Stimulated activated CD8-positive, alpha-beta memory T cell treated with anti-CD3 and anti-CD28 coated beads, Interleukin-4, amount 100 ng/mL, for 48 hours (primary cell): ENCODE measurements around the gene RAI1.
A peak's percentile ranks its signal among the peaks of the same experiment; 100 is the strongest.
"Not testable (repeated sequence)": the region's sequence is repeated elsewhere in the genome, so short reads cannot be mapped to it uniquely, and the experiment has no call there.

ENCODE experiments used
- DNase-seq: peaks from one replicate; pipeline ENCODE4 v3.0.0-alpha.2; 2020

RAI1 gene

DNA sequence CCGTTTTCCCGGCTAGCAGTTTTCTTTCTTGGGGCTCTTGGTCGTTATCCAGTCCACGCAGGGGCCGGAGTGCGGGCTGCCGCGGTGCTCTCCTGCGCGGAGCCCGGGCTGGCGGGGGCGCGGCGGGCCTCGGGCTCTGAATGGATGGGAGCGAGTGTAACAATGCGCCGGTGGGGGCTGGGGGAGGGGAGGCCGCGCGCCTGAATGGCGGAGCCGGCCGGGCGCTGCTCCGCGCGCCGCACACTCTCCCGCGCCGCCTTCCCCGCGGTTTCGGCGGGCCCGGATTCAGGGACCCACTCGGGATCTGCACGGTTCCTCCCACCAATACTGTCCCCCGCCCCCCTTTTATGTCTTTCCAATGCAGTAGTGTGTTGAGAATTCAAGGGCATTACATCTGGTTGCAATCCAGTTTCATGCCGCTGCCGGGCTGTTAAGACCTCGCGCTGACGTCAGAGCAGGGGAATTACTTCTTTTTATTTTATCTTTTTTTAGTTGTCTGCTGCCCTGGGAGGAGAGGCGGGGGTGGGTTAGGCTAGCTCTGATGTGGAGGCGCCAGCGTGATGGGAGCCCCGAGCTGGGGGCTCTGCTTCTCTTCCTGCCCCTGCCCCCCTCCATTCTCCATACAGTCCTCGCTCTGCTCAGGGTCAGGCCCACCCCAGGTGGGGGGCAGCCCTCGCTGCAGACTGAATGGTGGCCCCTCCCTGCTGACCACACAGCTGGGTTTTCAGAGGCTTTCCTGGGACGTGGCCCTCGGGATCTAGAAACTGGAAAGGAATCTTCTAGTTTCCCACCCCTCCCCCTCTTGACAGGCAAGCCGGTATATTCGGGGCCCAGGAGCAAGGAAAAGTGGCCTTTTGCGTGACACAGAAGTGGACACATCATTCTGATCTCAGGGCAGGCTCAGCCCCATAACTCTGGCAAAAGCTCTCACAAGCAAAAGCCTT is 1.8 kb downstream of the RAI1 start:
- DNase-seq, result peak; percentile 81

DNA sequence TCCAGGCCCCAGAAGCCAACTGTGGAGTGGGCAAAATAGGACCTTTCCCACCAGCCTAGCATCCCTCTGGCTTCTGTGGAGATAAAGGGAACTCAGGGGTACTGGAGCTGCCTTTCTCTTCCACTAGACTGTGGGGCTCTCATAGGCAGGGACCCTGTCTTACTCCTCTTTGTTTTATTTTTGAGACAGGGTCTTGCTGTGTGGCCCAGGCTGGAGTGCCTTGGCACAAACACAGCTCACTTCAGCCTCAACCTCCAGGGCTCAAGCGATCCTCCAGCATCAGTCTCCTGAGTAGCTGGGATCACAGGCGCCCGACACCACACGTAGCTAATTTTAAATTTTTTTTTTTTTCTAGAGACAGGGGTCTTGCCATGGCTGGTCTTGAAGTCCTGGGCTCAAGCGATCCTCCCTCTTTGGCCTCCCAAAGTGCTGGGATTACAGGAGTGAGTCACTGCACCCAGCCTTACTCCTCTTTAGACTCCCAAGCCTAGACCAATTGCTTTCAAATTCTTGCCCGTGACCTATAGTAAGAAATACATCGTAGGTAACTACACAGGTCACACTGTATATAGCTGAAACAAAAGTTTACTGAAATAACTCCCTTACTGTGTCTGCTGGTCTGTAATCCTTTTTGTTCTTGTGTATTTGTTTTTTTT is 2.6 kb downstream of the RAI1 start:
- DNase-seq, result no peak

DNA sequence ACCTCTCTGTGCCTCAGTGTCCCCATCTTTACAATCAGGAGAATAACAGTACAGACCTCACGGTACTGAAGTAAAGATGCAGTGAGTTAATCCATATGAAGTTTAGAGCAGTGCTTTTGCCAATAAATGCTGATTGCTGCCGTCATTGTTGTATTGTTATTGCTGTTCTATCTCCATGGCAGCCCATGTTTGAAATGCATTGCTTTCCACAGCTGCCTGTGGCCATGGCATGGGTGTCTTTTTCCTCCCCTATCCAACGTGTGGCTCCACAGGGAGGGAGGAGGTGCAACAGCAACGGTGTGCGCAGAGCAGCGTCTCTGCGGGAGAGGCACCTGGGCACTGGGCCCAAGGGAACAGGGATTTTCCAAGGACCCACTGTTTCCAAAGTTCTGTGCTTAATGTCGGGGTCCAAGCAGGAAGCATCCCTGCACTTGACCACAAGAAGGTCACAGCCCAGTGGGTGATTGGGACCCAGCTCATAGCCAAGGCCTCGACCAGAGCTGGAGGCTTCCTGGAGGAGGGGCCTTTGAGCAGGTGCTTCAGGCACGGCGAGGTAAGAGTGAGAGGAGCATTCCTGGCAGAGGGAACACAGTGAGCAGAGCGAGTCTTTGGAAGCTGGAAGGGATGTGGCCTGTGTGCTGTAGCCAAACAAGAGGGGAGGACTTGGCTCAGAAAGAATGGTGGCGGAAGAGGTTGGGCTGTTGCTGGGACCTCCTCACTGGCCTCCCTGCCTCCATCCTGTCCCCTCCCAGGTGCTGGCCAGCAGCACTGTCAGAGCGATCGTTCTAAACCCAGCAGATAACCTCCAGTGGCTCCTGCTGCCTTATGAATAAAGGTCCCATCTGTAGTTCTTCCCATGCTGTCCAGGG is 3.9 kb downstream of the RAI1 start:
- no peak for DNase-seq

DNA sequence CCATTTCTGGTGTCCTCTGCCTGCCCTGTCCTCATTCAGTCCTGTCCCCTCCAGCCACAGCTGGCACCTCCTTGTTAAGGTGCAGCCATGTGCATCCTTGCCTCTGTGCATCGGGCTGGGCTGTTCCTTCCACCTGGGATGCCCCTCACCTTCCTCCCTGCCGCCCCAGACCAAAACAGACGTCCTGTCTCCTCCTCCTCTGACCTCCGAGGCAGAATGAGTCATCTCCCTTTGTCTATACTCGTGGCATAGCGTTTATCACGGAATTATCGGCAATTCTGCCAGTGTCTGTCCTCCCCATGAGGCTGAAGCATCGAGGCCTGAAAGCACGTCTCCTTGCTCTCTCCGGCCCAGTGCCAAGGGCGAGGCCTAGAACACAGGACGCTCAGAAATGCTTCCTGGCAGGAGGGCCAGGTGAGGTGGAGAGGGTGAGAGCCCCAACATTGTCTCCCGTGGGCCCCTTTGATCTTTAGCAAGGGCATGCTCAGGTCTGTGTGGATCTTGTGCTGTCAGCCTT is 4.6 kb downstream of the RAI1 start:
- no peak for DNase-seq

DNA sequence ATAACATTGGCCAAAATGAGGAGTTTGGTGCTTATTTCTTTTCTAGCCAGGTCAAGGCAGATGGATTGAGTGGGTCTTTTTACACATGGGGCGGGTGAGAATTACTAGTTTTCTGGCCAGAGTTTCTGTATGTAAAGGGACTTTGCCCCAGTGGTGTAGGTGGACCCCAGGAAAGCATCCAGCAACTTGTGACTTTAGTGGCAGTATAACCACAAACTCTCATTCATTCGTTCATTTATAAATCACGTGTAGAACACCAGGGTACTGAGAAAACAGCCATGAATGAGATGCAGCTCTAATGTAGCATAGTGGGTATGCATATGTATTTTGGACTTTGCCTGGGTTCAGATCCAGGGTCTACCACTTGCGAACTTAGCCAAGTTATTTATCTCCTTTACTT is 8.1 kb downstream of the RAI1 start:
- DNase-seq, result no peak

DNA sequence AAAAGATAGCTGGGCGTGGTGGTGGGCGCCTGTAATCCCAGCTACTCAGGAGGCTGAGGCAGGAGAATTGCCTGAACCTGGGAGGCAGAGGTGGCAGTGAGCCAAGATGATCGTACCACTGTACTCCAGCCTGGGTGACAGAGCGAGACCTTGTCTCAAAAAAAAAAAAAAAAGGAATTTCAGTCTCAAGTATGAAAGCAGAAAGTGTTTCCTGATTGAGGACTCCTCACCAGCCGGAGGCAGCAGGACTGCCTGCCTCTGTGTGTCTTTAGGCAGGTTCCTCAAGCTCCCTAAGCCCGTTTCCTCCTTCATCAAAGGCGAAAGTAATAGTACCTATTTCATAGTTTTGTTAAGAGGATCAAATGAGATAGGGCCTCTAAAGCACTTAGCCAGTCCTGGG is 9.0 kb downstream of the RAI1 start:
- DNase-seq, result not testable (repeated sequence)

DNA sequence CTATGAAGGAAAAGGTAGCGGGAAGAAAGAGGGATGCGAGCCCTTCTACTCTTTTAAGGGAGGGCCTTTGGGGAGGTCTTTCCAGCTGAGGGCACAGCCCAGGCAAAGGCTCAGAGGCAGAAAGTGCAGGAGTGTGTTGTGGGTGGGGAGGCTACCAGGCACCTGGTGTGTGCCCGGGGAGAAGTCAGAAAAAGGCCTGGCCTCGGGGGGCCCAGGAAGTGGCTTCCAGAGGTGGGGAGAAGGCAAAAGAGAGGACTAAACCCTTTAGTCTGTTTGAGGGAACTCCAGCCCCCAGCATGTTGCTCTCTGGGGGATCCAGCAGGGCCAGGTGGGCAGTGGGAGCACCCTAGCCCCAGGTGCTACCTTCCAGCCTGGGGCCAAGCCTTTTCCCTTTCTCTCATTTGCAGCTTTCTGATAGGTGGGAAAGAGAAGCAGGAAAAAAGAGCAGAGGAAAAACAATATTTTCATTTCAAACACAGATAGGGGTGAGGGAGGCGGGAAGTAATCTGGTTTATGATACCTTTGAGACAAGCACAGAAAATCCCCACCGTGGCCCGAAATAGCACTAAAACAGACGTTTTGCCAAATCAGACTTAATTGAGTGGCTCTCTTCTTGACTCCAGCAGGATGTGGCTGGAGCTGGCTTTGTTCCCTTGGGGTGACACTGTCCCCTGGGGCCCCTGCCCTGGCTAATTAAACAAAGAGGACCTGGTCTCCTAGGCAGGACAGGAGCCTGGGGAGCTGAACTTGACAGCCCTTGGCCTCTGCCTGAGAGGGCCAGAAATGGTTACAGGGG is 10.4 kb downstream of the RAI1 start:
- no peak for DNase-seq

DNA sequence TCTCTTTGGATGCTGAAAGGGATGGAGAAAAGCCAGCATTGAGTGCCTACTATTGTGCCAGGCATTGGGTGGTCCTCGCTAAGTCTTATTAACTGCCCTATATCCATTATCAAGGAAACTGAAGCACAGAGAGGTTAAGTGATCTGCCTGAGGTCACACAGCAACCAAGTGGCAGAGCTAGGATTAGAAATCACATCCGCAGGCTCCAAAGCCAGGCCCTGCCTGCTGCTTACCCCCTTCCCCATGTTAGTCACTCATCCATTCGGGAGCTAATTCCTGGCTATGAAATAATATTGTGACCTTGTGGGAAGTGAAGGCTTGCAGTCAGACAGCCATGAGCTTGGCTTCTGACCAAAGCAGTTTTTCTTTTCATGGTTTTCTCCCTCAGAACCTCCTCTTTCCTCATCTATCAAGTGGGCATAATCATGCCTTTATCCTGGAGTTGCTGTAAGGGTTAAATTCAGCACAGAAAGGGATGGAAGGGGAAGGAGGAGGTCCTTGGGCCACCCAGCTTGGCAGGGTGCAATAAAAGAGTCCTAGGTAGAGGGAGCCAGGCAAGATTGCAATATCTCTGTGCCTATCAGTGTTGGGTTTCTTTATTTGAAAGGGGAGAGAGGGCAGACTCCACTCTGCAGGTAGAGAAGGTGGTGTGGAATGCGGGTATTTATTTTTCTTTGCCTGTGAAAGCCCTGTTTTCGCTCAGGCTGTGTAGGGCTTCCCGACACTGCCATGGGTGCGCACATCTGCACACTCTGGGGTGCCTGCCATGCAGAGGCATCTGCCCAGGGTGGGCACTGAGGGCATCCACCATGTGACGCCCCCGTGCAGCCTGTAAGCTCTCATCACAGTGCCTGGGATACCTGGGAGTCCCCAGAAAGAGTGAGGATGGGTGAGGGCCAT is 11.3 kb downstream of the RAI1 start:
- no peak for DNase-seq

DNA sequence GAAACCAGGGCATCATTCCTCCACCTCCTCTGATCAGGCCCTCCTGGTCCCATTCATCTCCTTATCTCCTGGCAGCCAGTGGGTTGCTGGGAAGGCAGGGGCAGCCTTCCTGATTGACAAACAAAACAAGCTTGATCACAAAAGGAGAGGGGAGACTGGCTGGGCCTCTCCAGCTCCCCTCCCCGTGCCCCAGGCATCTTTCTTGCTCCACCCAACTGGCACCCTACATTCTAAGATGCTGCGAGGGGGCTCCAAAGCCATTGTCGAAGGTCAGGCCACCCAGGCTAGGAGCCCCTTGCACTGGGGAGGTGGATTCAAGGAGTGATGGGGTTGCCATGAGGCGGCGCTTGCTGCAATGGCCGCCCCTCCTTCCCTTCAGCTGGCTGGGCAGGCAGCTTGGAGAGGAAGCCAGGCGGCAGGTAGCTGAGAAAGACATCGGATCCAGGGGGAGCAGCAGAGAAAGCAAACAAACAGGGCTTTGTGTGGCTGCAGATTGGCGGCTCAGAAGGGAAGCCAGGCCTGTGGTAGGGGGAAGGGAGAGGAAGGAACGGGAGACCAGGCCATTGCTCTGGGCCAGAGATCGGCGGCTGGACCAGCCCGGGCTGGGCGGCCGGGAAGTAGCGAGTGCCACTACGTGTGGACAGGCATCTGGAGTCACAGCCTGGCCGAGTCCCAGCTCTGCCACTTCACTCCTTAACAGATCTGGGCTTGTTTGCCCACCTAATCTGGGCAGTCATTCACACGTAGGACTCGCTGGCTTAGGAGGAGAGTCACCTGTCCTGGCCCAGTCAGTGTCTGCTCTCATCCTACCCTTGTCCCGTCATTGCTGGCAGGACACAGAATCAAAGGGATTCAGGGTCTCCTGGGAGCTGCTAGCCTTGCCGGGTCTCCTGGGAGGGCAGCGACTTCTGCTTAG is 12.3 kb downstream of the RAI1 start:
- no peak for DNase-seq

DNA sequence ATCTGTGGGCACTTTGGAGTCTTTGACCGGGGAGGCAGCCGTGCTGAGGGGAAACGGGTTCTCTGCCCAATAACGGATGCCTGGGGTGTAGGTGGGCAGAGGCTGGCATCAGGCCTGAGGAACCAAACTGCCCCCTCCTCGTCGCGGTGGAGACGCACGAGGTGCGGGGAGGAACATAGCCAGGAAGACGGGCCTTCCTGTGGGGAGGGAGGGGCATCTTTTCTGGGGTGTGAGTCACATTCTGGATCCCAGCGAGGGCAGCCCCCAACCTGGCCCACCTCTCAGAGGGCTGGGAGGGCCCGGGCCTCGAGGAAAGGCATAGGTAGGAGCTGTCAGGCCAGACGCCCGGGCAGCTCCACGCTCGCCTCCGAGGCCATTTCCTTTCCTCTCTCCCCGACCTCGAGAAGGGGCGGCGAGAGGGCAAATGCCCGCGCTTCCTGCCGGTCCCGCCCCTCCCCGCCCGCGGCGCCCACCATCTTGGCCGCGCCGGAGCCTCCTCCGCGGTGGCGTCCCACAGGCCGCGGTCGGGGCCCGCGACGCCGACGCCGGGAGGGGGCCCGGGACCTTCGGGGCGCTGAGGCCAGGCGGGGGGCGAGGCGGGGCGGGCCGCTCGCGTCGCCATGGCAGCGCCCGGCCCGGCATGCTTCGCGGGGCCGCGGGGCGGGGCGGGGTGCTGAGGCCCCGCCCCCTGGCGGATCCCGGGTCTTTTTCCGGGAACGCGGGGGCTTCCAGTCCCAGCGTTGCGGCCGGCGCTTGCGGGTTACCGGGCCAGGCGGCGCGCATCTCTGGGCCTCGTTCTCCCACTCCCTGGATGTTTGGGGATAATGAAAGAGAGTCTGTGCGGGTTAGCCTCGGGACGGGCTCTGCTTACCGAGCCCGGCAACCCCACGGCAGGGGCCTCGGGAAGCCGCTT is 13.2 kb downstream of the RAI1 start:
- DNase-seq, result peak; percentile 75

DNA sequence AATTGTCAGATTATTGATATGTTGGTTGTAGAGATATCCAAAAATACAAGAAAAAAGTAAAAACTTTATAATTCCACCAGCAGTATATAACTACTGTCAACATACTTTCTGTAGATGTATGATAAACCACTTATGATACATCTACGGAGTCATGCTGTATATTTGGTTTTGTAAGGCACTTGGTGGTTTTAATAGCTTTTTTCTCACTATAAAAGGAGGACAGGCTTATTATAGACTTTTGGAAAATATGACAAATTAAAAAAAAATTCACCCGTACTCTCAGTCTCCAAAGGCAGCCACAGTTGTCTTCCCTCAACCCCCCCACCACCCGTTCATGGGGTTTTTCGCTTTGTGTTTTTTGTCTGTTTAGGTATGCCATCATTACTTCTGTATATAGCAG is 14.8 kb downstream of the RAI1 start:
- DNase-seq, result no peak

DNA sequence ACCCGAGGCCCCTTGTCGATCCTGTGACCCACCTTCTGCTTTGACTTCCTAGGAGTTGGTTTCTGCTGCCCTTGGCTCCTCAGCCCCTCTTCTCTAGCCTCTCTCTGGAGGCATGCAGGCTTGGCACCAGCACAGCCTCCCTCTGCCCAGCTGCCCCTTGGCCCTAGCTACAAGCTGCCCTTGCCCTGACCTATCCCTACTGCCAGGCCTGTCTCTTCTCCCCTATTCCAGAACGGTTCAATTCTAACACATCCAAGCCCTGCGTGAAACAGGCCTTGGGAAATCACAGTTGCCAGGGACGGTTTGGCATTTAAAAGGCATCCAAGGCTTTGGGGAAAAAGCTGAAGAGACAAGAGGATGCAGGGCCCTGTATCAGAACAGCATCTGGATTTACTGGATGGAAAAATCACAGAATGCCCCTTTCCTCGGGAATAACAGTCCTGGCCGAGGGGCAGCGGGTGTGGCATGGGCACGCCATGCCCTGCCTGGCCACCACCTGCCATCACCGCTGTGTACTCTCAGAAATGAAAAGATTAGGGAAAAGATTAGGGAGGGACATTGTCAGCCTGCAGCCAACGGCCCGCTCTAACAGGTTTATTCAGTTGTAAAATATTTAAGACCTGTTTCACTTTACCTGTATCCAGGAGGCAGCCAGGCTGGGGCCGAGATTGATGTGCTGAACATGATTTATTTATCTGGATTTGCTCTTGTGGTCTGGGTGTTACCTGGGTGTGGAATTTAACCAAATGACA is 15.8 kb downstream of the RAI1 start:
- DNase-seq, result no peak

DNA sequence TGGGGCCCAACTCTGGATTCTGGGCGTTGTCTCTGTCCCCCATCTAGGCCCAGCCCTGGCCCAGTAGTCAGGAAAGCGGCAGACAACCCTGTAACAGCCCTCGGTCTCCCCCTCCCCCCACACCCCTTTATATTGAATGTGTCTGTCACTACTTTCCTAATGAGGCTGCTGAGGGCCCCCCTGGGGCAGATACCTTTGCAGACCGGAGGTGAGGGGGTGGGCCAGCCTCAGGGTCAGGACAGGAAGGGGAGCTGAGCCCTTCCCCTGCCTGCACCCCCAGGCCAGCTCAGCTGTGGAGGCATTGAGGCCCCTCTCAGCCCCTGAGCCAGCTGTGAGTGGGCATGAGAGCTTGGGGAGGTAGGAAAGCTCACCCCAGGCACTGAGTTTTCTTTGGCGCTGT is 17.1 kb downstream of the RAI1 start:
- DNase-seq, result no peak

DNA sequence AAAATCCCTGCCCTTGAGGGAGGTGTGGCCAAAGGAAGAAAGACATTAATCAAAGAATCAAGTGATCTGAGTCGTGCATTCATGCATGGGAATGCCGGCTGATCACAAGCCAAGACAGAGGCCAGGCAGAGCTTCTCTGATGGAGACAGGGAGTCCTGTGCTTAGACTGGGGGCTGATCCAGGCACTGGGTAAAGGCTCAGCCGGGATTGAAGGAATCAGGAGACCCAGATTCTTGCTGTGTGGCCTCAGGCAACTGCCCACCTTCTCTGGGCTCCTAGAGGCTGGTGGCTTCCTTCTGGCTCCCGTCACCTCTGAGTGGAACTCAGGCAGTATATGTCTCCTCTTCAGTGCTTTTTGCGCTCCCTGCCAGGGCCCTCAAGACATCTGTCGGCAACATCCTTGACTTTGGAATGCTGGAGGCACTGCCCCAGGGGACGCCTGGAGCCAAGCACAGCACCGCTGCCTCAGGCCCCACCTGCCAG is 17.7 kb downstream of the RAI1 start:
- no peak for DNase-seq

DNA sequence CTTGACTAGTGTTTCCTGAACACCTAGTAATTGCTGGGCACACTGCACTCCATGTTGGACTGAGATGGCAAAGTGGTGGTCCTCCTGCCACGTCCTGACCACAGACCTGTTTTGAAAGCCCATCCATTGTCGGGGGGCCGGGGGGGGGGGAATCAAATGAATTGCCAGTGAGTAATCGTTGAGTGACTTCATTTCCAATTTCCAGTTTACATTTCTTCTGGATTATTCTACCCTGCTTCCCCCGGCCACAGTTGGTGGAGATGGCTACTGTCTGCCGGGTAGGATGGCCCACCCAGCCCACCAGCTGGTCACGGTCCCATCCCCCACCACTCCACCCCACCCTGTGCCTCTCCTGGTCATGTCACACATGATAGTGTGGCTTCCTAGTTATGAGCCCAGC is 18.2 kb downstream of the RAI1 start:
- DNase-seq, result no peak

DNA sequence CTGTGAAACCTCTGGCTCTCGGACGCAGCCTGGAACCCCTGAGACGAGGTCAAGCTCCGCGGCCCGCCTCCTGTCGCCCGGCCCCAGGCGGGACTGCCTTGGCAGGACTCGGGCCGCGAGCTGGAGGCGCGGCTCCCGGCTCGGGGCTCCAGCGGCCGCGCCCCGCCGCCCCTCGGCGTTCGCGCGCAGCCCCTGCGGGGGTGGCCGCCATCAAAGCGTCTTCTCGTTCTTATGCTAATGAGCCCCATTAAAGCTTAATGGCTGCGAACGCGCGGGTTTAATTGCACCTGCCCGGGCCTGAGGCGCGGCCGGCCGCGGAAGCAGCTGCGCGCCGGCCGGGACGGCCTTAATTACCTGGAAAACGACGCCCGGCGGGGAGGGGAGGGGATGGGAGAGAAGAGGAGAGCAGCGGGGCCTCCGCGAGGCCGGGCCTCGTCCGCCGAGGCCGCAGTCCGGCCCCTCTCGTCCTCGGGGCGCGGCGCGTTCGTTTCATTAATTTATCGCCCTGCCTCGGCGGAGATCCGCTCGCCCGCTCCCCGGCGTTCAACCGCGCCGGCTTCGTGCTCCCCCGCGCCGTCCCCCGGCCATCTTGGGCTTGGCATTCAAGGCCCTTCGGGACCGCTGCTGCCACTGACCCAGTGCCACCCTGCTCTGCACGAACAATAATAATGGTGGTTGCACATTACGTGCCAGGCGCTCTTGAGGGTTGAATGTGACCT is 19.2 kb downstream of the RAI1 start:
- DNase-seq, result no peak

DNA sequence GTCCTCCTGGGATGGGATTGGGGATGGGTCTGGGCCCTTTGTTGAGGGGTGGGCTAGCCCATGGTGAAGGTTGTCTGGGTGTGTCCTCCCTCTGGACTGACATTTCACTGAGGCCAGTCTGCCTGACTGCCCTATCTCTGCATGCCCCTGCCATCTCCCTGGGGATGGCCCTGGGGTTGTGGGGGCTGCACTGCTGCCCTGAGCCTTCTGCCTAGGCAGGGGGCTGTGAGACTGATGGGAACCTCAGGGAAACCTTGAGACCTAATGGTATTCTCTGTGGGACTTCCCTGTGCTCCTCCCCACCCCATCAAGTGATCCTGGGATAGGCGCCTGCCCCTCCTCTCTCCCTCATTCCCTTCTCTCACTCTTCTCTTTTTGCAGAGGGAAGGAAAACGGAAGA is 19.9 kb downstream of the RAI1 start:
- no peak for DNase-seq
